Right hindlimb (tissue), 1 donor: ENCODE data around the gene CYP27C1.
A peak's percentile ranks its signal among the peaks of the same experiment; 100 is the strongest.

Source experiments
- DNase-seq: peaks from one replicate; pipeline ENCODE4 v3.0.0-alpha.2; 2018

The CYP27C1 gene

GRCh38 chr2:127191331-127192219, 28.5 kb downstream of the CYP27C1 start:
- DNase-seq: no peak

DNA sequence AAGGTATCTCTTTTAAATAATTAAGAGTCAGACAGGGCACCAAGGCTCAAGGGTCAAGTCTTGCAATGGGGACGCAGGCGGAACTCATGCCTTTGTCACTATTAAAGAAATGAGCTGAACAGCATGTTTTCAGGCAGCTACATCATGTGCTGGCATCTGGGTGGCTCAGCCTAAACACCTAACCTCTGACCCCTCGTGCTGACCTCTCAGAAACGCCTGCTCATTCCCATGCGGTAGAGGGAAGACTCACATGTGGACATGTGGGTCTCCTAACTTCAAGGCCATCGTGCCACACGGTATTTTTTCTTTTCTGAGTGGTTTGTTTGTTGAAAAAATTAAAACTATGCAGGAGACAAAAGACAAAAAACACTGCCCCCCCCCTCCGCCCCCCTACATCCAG, 31.3 kb downstream of the CYP27C1 start:
- no peak for DNase-seq

DNA sequence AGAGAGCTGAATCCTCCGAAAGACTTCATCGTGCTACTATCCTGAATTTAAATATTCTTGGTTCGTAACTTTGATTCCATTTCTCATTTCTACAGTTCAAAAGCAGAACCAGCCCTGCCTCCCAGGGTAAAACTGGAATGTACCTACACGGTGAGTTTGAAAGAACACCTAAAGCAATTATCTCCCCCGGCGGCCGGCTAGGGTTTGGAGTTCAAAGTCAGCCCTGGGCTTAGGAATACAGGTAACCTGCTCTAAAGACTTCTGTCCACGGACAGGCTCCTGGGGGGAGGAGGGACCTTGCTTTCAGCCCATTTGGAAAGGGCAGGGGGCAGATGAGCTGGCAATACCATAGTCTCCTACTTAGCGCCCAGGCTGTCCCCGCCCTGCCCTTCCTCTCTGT, 32.3 kb downstream of the CYP27C1 start:
- no peak for DNase-seq

GRCh38 chr2:127187081-127187775, 32.9 kb downstream of the CYP27C1 start:
- no peak for DNase-seq

- DNase-seq: no peak
These were observed 34.4 kb downstream of the CYP27C1 start for GRCh38 chr2:127185705-127186104.

- no peak for DNase-seq
These were observed 35.0 kb downstream of the CYP27C1 start for GRCh38 chr2:127185093-127185492.

DNA sequence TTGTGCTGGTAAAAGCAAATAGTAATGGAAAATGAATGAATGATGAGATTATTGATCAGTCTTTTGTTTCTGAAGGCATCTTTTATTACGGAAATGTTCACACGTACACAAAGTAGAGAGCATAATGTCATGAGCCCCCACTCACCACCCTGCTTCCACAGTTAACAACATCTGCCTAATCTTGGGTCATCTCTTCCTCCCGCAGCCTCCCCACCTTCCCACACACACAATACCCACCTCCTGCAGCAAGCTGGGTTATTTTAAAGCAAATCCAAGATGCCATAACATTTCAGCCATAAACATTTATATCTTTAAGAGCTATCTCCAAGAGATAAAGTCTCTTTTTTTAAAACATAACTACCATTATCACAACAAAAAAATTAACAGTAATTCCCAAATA, 36.3 kb downstream of the CYP27C1 start:
- DNase-seq: no peak

- DNase-seq: no peak
These were observed 37.3 kb downstream of the CYP27C1 start for GRCh38 chr2:127182626-127183458.

DNA sequence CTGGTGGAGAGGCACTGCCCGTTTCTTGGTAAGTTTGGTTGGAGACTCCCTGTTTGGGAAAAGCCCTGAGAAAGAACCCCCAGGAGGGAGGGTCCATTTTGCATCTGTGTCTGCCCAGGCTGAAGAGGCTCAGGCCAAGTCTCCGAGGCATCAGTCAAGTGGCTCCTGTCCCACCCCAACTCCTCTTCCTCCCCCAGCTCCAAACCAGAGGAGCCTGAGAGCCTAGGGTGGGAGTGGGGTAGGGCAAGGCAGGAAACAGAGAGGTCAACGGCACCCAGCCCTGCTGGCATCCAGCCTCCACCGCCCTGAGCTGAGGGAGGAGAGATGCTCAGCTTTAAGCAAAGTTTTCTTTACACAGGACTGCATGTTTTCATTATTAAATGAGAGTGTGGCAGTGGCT, 38.2 kb downstream of the CYP27C1 start:
- DNase-seq: no peak

GRCh38 chr2:127179766-127180165, 40.3 kb downstream of the CYP27C1 start:
- DNase-seq: no peak

DNA sequence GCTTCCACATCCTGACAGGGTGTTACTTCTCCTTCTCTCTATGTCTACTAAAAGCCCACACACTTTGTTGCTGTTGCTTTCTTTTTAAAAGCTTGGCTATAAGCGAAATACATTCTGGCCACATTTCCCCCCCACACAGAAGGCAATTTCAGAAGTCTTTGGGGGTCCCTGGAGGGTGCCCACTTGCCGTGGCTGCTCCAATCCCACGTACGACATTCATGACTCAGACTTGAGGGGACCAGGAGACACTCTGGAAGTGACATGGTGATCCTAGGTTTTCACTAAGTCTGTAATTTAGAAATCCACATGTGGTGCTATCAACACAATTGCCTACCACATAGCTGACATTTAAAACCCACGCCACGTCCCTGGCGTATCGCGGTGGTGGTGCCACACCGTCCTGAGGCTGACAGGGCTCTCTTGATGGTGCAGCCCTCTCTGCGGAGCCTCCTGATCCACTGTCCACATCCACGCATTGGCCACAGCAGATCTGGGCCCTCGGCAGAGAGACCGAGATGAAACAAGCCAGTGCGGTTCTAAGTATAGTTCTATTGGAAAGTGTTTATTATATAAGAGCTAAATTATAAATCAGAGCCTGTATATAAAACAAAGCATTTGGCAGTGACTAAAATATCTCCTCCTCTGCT, 42.4 kb downstream of the CYP27C1 start:
- DNase-seq: peak; percentile 46

- DNase-seq: peak; percentile 62
These were observed 43.5 kb downstream of the CYP27C1 start for GRCh38 chr2:127176371-127177311.

DNA sequence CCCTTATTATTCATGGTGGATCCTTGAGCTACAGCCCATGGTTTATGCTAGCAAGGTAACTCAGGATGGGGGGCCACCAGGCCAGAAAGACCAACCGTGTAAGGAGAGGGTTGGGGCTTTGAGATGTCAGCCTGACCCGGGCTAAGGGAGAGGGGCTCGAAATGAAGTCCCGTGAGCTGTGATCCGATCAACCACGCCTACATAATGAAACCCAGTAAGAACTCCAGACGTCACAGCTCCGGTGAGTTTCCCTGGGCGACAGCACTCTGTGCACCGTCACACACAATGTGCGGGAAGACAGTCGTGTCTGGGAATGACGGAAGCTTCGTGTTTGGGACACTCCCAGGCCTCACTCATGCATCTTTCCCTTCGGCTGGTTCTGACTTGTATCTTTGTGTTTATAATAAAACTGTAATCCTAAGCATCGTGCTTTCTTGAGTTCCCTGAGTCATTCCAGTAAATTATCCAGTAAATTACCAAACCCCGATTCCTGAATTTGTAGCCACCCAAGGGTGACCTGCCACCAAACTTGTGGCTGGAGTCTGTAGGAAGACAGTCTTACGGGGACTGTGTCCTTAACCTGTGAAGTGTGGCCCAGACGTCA, 44.2 kb downstream of the CYP27C1 start:
- peak; percentile 69 for DNase-seq

DNA sequence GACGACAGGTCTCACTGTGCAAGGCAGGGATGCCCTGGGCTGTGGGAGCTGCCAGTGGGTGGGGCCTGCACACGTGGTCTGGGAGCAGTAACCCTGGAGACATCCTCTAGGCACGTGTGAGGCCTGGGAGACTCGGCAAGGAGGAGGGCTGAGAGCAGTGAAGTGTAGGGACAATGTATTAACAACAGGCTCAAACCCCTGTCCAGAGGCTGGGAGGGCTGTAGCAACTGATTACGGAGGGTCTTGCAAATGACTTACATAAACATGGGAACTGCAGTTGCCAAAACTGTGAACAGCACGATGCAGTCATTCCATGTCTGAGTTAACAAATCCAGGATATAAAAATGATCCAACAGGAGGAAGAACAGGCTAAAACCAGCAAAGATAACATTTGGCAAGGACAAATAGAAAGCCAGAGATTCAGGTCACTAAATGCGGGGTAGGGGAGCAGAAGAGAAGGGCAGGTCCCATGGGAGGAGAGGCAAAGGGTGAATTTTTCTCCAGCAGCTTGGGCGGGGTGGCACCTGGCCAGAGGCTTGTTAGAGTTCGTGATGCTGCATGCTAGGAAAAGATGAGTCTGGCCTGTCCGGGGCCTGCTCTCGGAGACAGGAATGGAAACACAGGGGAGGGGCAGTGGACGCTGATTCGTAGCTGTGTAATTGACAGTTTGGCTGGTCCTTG, 44.9 kb downstream of the CYP27C1 start:
- DNase-seq: peak; percentile 86

DNA sequence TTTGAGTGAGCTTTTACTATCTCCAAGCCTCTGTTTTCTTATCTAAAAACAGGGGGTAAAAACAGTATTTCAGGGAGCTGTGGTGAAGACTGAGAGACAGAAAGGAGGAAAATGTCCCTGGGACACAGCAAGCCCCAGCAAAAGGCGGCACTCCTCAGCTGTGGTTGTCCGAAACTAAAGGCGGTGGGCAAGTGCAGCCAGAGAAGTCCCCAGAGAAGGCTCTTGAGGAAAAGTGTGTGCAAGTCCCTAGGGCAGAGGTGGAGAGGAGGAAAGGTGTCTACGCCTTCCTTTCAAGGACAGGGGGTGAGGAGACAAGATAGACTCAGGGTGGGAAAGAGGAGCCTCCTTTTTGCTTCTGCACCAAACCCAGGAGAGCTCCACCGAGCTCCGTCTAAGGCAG, 45.5 kb downstream of the CYP27C1 start:
- no peak for DNase-seq

DNA sequence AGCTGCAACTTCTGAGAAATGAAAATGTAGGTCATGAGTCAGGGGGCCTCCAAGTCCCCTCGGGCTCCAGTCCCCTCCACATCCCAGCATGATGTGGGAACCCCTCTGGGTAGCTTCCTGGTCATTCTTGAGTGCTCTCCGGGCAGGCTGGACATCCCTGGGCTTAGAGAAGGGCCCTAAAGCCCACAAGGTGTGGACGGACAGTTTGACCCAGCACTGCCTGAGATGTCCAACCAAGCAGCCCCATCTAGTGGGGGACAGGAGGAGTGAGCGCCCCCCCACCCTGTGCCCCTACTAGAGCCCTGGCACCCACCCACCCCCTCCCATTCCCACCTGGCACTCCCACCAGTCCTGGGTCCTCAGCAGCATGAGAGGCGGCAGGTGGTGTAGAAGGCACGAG, 46.0 kb downstream of the CYP27C1 start:
- peak; percentile 43 for DNase-seq

- DNase-seq: peak; percentile 83
These were observed 47.0 kb downstream of the CYP27C1 start for GRCh38 chr2:127173057-127173456.

- DNase-seq: no peak
These were observed 47.8 kb downstream of the CYP27C1 start for GRCh38 chr2:127172306-127172705.

GRCh38 chr2:127170452-127171197, 49.5 kb downstream of the CYP27C1 start:
- no peak for DNase-seq

- DNase-seq: no peak
These were observed 50.1 kb downstream of the CYP27C1 start for GRCh38 chr2:127170021-127170420.
